ENCODE results near the gene HAGH.

DNA sequence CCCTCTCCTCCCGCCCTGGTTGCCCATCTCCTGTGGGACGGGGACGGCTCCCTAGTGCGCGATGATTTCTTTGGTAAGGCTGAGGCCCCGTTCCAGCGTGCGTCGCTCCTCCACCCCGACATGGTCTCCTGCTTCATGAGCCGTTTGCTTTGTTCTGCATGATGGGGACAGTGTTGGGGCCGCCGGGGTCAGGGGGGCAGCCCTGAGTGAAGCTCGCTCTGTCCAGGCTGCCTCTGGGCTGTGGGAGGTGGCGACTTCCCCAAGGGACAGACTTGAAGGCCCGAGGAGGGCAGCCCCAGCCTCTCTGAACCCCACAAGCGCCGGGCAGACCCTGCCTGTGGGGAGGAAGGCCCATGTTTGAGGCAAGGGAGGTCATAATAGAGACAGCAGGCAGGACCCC is 67.7 kb downstream of the HAGH start:
- TF ChIP-seq, protein P1, sequence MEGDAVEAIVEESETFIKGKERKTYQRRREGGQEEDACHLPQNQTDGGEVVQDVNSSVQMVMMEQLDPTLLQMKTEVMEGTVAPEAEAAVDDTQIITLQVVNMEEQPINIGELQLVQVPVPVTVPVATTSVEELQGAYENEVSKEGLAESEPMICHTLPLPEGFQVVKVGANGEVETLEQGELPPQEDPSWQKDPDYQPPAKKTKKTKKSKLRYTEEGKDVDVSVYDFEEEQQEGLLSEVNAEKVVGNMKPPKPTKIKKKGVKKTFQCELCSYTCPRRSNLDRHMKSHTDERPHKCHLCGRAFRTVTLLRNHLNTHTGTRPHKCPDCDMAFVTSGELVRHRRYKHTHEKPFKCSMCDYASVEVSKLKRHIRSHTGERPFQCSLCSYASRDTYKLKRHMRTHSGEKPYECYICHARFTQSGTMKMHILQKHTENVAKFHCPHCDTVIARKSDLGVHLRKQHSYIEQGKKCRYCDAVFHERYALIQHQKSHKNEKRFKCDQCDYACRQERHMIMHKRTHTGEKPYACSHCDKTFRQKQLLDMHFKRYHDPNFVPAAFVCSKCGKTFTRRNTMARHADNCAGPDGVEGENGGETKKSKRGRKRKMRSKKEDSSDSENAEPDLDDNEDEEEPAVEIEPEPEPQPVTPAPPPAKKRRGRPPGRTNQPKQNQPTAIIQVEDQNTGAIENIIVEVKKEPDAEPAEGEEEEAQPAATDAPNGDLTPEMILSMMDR (IDR thresholded peaks at IDR 0.05) = no peak
- TF ChIP-seq POLR2A (IDR thresholded peaks at IDR 0.05) = no peak
